CD4-positive, alpha-beta T cell treated with Interleukin-15 for 4 hours (primary cell): ENCODE data around the gene KCNB1.

ENCODE experiments used
- DNase-seq: peaks from one replicate; pipeline ENCODE4 v3.0.0-alpha.2; 2020; ENCODE audit warnings: low spot score

KCNB1 gene

GRCh38 chr20:49388744-49389143 lies 93.7 kb downstream of the KCNB1 start:
- no peak for DNase-seq

GRCh38 chr20:49387581-49387939 lies 94.9 kb downstream of the KCNB1 start:
- no peak for DNase-seq

- no peak for DNase-seq
Measured at GRCh38 chr20:49386848-49387580, 95.5 kb downstream of the KCNB1 start.

- no peak for DNase-seq
Measured at GRCh38 chr20:49385465-49385864, 97.0 kb downstream of the KCNB1 start.

GRCh38 chr20:49384437-49385434 lies 97.7 kb downstream of the KCNB1 start:
- DNase-seq: peak; percentile 40

- no peak for DNase-seq
Measured at GRCh38 chr20:49381558-49382493, 100.6 kb downstream of the KCNB1 start.

GRCh38 chr20:49380337-49380780 lies 102.1 kb downstream of the KCNB1 start:
- no peak for DNase-seq

GRCh38 chr20:49379338-49379737 lies 103.1 kb downstream of the KCNB1 start:
- DNase-seq: no peak

- no peak for DNase-seq
Measured at GRCh38 chr20:49377326-49377725, 105.1 kb downstream of the KCNB1 start.

GRCh38 chr20:49375170-49375569 lies 107.3 kb downstream of the KCNB1 start:
- DNase-seq: no peak

GRCh38 chr20:49372095-49372734 lies 110.3 kb downstream of the KCNB1 start:
- no peak for DNase-seq

- no peak for DNase-seq
Measured at GRCh38 chr20:49368596-49368995, 113.9 kb downstream of the KCNB1 start.

GRCh38 chr20:49367113-49367512 lies 115.4 kb downstream of the KCNB1 start:
- DNase-seq: no peak

- no peak for DNase-seq
Measured at GRCh38 chr20:49366687-49367086, 115.8 kb downstream of the KCNB1 start.

GRCh38 chr20:49361862-49362660 lies 120.4 kb downstream of the KCNB1 start:
- DNase-seq: no peak

GRCh38 chr20:49360242-49360968 lies 122.1 kb downstream of the KCNB1 start:
- DNase-seq: no peak

GRCh38 chr20:49356676-49357075 lies 125.8 kb downstream of the KCNB1 start:
- no peak for DNase-seq

- no peak for DNase-seq
Measured at GRCh38 chr20:49354673-49355072, 127.8 kb downstream of the KCNB1 start.

GRCh38 chr20:49353348-49353747 lies 129.1 kb downstream of the KCNB1 start:
- no peak for DNase-seq

GRCh38 chr20:49352751-49353150 lies 129.7 kb downstream of the KCNB1 start:
- DNase-seq: no peak
